K562 (cell line): Measurements from ENCODE around the gene SERTAD1. TPM values are rescaled to one million over a fixed set of nuclear protein-coding genes. Genes with fewer than 3 reads are reported as not detected.

Experiments
- ATAC-seq: fragments of 200-7000 bp; cut with Tn5 transposase; 3 replicates; pipeline ENCODE4 v1.9.1; 2020; ENCODE audit warnings: moderate library complexity
- BruUV-seq: library from RNA; stranded (reverse); fragments of 400-500 nt; replicated peaks from 2 replicates; lab custom pipeline; 2021; lab: Mats Ljungman, UMichigan
- CTCF ChIA-PET: fragments of 300-600 bp; formaldehyde crosslinking; extraction: SDS; loops from one replicate; lab custom pipeline; 2021; ENCODE audit warnings: low intra/inter-chr PET ratio; lab: Yijun Ruan, JAX
- POLR2A ChIA-PET: fragments of 300-600, 350-650 bp; sonication (Branson Sonifier 250); formaldehyde crosslinking; extraction: SDS; loops from one replicate; lab custom pipeline; 2021; ENCODE audit warnings: antibody characterized with exemption, inconsistent platforms; lab: Yijun Ruan, JAX
- DNase-seq, 4 experiments: peaks; one replicate each; pipeline versions ENCODE4 v3.0.0 to v3.0.0-alpha.2; 2011 to 2018; ENCODE audit warnings: low spot score in 3 of 4, mixed read lengths in 3 of 4; ENCODE audit errors: extremely low read depth in 1 of 4
- FAIRE-seq: peaks from 2 replicates; lab custom pipeline; 2011; peaks lifted over from hg19 to GRCh38; lab: Jason Lieb, UNC
- H2AFZ ChIP-seq: 2 replicates; pipeline ENCODE4 v1.6.0; 2011; ENCODE audit warnings: low read depth, low read length, control low read depth, inconsistent platforms
- H3K27ac ChIP-seq: fragments of 200-600 bp; 3 replicates; pipeline ENCODE4 v1.8.0; 2011; ENCODE audit warnings: low read depth, mild to moderate bottlenecking, control low read depth, inconsistent platforms, low read length, moderate library complexity, mixed read lengths; ENCODE audit errors: extremely low read depth
- H3K27me3 ChIP-seq, 2 experiments: fragments of 300-600 bp in 1 of 2; 2 replicates in 1 of 2; 3 replicates in 1 of 2; pipeline versions ENCODE4 v1.6.0 to v1.8.0; 2011; ENCODE audit warnings: inconsistent platforms in 2 of 2, low read length in 2 of 2, mild to moderate bottlenecking in 1 of 2, mixed read lengths in 1 of 2, moderate library complexity in 1 of 2; ENCODE audit not compliant: control insufficient read depth in 2 of 2, insufficient read depth in 2 of 2
- H3K36me3 ChIP-seq: fragments of 300-600 bp; 3 replicates; pipeline ENCODE4 v1.8.0; 2011; ENCODE audit warnings: mild to moderate bottlenecking, low read length, inconsistent platforms; ENCODE audit not compliant: control insufficient read depth, insufficient read depth
- H3K4me1 ChIP-seq, 2 experiments: fragments of 200-600 bp in 1 of 2; replicated peaks in 1 of 2; 2 replicates in 1 of 2; 3 replicates in 1 of 2; pipeline versions ENCODE4 v1.5.1 to v1.8.0; 2011; ENCODE audit warnings: inconsistent platforms in 2 of 2, low read length in 2 of 2, mild to moderate bottlenecking in 1 of 2, mixed read lengths in 1 of 2, moderate library complexity in 1 of 2; ENCODE audit not compliant: control insufficient read depth in 2 of 2, insufficient read depth in 2 of 2
- H3K4me2 ChIP-seq: 2 replicates; pipeline ENCODE4 v1.6.1; 2011; ENCODE audit warnings: low read length, control low read depth, inconsistent platforms, mixed read lengths; ENCODE audit not compliant: insufficient read depth
- H3K4me3 ChIP-seq: fragments of 200-600 bp; sonication (generic), shearing (Covaris generic); 2 replicates; pipeline ENCODE4 v1.5.1; 2016; ENCODE audit warnings: control low read depth, inconsistent platforms
- H3K79me2 ChIP-seq: fragments of 200-600 bp; 3 replicates; pipeline ENCODE4 v1.8.0; 2011; ENCODE audit warnings: low read length, inconsistent platforms; ENCODE audit not compliant: control insufficient read depth, insufficient read depth
- H3K9ac ChIP-seq, 2 experiments: 2 replicates each; pipeline versions ENCODE4 v1.6.0 to v1.6.1; 2011; ENCODE audit warnings: low read depth in 2 of 2, low read length in 2 of 2, control low read depth in 1 of 2, inconsistent platforms in 1 of 2, mild to moderate bottlenecking in 1 of 2, mixed read lengths in 1 of 2; ENCODE audit not compliant: insufficient read depth in 1 of 2
- H3K9me1 ChIP-seq: one replicate; pipeline ENCODE4 v1.6.0; 2011; ENCODE audit warnings: inconsistent platforms, mild to moderate bottlenecking, low read length, moderate library complexity; ENCODE audit not compliant: control insufficient read depth, insufficient read depth
- H3K9me3 ChIP-seq: replicated peaks from 2 replicates; pipeline ENCODE4 v1.5.1; 2011; ENCODE audit warnings: low read depth, low read length, inconsistent platforms; ENCODE audit not compliant: control insufficient read depth, insufficient read depth
- H4K20me1 ChIP-seq: replicated peaks from 2 replicates; pipeline ENCODE4 v1.6.1; 2011; ENCODE audit warnings: low read length, inconsistent platforms, mixed read lengths; ENCODE audit not compliant: control insufficient read depth, insufficient read depth
- ARNT ChIP-seq, 2 experiments: fragments of 450-650 bp; IDR thresholded peaks; 2 replicates each; pipeline ENCODE4 v1.6.1; 2016; ENCODE audit warnings: mild to moderate bottlenecking in 1 of 2
- HBP1 ChIP-seq: fragments of 450-650 bp; formaldehyde crosslinking; IDR thresholded peaks from 2 replicates; pipeline ENCODE4 v1.4.0; 2022; ENCODE audit warnings: missing genetic modification characterization
- SIN3A ChIP-seq, 2 experiments: fragments of 150-350 bp in 1 of 2; IDR thresholded peaks; 2 replicates each; pipeline ENCODE4 v1.6.1; 2011 to 2016; ENCODE audit warnings: borderline replicate concordance in 2 of 2, low read depth in 2 of 2, low read length in 2 of 2, mild to moderate bottlenecking in 2 of 2, moderate library complexity in 2 of 2; ENCODE audit not compliant: control insufficient read depth in 1 of 2
- WGBS: fragments of 100-300 bp; shearing (Covaris generic); methylation state at CpG from one replicate; pipeline ENCODE4 v1.1.6; 2016; ENCODE audit warnings: low coverage, mixed read lengths; ENCODE audit not compliant: insufficient coverage; ENCODE audit errors: missing lambda C conversion rate; 5-methylcytosine and 5-hydroxymethylcytosine counted together
- in situ Hi-C: fragments of 300-500 bp; cut with MboI; formaldehyde crosslinking; loops from 4 replicates; pipeline ENCODE4 v1.15.0; 2018; ENCODE audit warnings: inconsistent platforms, mixed read lengths
- intact Hi-C: fragments of 100-400 bp; cut with micrococcal nuclease; formaldehyde crosslinking; loops from 2 replicates; pipeline ENCODE4 v1.14.2; 2022
- polyA plus RNA-seq, 8 experiments: library from polyadenylated mRNA; depleted of rRNA in 4 of 8; stranded (reverse) in 5 of 8; unstranded in 3 of 8; fragments of >200 nt; fragmentation: Nextera tagmentation in 2 of 8; fragmentation: Illumina TruSeq in 1 of 8; extraction: Ambion mirVana in 2 of 8; extraction: Trizol in 1 of 8; gene quantifications; 2 replicates each; pipeline versions ENCODE4 v1.2.1 to v1.2.3, GENCODE V29; 2011 to 2014; ENCODE audit warnings: inconsistent platforms in 1 of 8, missing spikeins in 1 of 8
- total RNA-seq, 7 experiments: library from RNA; depleted of rRNA in 6 of 7; stranded (reverse); fragments of >200 nt in 6 of 7; fragmentation: Illumina TruSeq in 2 of 7; extraction: Trizol in 2 of 7; gene quantifications; 2 replicates each; pipeline versions ENCODE4 v1.2.1 to v1.2.3, GENCODE V29; 2011 to 2021; ENCODE audit warnings: low replicate concordance in 1 of 7

SERTAD1 gene
- total and polyA plus RNA-seq, 9 of the 15 experiments (the other 6 are each of a cell fraction or from before 2014, with no cell fraction given) = 0.15 to 8.7 (median 4.9) TPM

DNA sequence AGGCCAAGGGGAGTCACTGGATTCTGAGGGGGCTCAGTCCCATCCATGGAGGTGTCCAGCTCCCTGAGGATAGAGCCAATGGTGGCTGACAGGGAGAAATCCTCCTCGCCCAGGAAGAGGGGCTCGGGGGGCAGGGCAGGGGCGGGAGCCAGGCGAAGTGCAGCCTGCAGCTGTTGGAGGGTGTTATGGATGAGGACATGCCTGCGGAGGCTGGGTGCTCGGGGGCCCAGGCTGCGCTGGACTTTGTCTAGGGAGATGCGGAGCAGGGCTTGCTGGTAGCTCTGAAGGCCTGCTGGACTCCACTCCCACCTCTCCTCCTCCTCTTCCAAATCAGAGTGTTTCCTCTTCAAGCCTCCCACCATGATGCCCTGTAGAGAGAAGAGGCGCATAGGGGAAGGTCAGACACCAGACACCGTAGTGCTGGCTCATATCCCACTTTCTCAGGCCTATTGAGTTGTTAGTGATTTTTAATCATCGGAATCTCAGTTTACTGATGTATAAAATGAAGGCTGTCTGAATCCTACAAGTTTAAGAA is 16.0 kb upstream of the SERTAD1 start (continued):
- TF ChIP-seq ARNT (IDR thresholded peaks at IDR 0.05) (no peak), HBP1 (CRISPR knock-in tag) (no peak)
- TF ChIP-seq, all 486 proteins: peak for 0

DNA sequence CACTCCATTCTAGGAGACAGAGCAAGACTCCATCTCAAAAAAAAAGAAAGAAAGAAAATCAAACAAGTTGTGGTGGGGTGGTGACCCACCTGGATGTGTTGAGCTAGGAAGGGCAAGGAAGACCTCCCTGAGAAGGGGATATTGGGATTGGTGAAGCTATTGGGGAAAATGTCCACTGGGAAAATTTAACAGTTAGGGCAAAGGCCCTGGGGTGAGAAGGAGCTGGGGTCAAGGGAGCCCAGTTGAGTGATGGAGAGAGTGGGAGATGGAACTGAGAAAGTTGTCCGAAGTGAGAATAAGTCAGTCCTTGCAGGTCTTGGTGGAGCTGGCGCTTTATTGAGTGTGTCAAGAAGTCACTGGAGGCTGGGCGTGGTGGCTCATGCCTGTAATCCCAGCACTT is 12.5 kb upstream of the SERTAD1 start:
- H3K27me3 ChIP-seq = no peaks in the 10 kb centered on the region
- no peak for TF ChIP-seq SIN3A (IDR thresholded peaks at IDR 0.05; ENCODE audit: borderline replicate concordance in 2 of 2, control insufficient read depth in 1 of 2, low read depth in 2 of 2, low read length in 2 of 2)
- ATAC-seq (no peak), DNase-seq (no peak), FAIRE-seq (no peak)
- no peaks in the 10 kb centered on the region for H3K9me1 ChIP-seq
- no peaks in the 10 kb centered on the region for H3K9me3 ChIP-seq
- 82% methylated on average over 3 of the region's 3 CpGs for WGBS
- H4K20me1 ChIP-seq = peaks cover 22% of the 10 kb centered on the region
- H3K9ac ChIP-seq = no peak overlapping the region
- H2AFZ ChIP-seq = no peak overlapping the region
- no TSS peak for BruUV-seq
- ChIA-PET CTCF (no interaction called here), POLR2A (interaction anchor here (0.9 to 1.4 kb wide), 2 partner anchors 12 to 14 kb away, joined by 5 to 12 read pairs; partner anchors contain the start of gene SERTAD1)
- H3K4me1 ChIP-seq = peaks cover 16 to 32% of the 10 kb centered on the region in 2 experiments
- no peak overlapping the region for H3K4me3 ChIP-seq
- in situ Hi-C loops (no loop called here), intact Hi-C loops (no loop called here)
- H3K27ac ChIP-seq = no peak overlapping the region
- peaks cover 28% of the 10 kb centered on the region for H3K36me3 ChIP-seq
- no peak overlapping the region for H3K4me2 ChIP-seq
- H3K79me2 ChIP-seq = peaks cover 29% of the 10 kb centered on the region
